GM18519 (cell line): ENCODE results near the gene SLC22A6.
"Not testable (repeated sequence)": the region's sequence is repeated elsewhere in the genome, so short reads cannot be mapped to it uniquely, and the experiment has no call there.

Experiments used
- ATAC-seq: cut with Tn5 transposase; IDR thresholded peaks from one replicate; pipeline ENCODE4 v1.9.1; 2021; ENCODE audit warnings: mild to moderate bottlenecking, moderate library complexity; ENCODE audit not compliant: unreplicated experiment, low FRiP score

Gene SLC22A6

GRCh38 chr11:62994775-62995174 is 10.0 kb upstream of the SLC22A6 start:
- no peak for ATAC-seq

- no peak for ATAC-seq
These were observed 3.5 kb upstream of the SLC22A6 start for GRCh38 chr11:62988276-62988675.

- ATAC-seq, result no peak
These were observed 429 bp upstream of the SLC22A6 start for GRCh38 chr11:62985041-62985750.

- ATAC-seq, result no peak
These were observed 1.1 kb downstream of the SLC22A6 start for GRCh38 chr11:62983536-62984199.

- ATAC-seq, result no peak
These were observed 3.0 kb downstream of the SLC22A6 start for GRCh38 chr11:62981743-62982142.

GRCh38 chr11:62980133-62980760 is 4.5 kb downstream of the SLC22A6 start:
- no peak for ATAC-seq

DNA sequence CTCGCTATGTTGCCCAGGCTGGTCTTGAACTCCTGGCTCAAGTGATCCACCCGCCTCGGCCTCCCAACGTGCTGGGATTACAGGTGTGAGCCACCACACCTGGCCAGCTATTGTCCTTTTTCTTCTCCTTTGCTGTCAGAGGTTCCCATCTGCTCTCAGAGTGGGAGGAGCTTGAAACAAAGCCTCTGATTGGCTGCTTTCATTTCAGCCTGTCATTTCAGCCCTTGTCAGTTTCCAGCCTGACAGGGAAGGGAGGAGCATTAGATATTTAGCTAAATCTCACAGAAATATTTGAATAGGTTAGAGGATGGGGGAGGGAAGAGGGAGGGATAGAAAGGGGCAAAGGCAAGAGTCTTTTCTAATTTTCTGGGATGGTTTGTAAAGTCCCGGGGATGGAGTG is 8.7 kb downstream of the SLC22A6 start:
- no peak for ATAC-seq

- no peak for ATAC-seq
These were observed 9.8 kb downstream of the SLC22A6 start for GRCh38 chr11:62974848-62975522.

GRCh38 chr11:62965574-62965973 is 19.2 kb downstream of the SLC22A6 start:
- ATAC-seq, result no peak

- no peak for ATAC-seq
These were observed 22.4 kb downstream of the SLC22A6 start for GRCh38 chr11:62962391-62962790.

DNA sequence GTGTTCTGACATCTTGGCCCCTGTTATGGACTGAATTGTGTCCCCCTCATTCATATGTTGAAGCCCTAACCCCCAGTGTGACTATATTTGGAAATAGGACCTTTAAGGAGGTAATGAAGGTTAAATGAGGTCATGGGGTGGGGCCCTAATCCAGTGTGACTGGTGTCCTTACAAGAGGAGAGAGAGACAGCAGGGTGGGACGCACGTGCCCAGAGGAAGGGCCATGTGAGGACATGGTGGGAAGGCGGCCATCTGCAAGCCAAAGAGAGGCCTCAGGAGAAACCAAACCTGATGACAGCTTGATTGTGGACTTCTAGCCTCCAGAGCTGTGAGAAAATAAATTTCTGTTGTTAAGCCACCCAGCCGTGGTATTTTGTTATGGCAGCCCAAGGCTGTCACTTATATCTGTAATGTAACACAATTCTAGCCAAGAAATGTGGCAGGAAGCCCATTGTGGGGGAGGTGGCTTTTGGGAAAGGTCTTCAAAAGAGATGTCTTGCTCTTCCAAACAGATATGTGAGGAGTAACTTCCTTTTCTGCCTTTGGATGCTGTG is 23.7 kb downstream of the SLC22A6 start:
- ATAC-seq, result no peak

GRCh38 chr11:62959422-62959980 is 25.3 kb downstream of the SLC22A6 start:
- ATAC-seq, result no peak

DNA sequence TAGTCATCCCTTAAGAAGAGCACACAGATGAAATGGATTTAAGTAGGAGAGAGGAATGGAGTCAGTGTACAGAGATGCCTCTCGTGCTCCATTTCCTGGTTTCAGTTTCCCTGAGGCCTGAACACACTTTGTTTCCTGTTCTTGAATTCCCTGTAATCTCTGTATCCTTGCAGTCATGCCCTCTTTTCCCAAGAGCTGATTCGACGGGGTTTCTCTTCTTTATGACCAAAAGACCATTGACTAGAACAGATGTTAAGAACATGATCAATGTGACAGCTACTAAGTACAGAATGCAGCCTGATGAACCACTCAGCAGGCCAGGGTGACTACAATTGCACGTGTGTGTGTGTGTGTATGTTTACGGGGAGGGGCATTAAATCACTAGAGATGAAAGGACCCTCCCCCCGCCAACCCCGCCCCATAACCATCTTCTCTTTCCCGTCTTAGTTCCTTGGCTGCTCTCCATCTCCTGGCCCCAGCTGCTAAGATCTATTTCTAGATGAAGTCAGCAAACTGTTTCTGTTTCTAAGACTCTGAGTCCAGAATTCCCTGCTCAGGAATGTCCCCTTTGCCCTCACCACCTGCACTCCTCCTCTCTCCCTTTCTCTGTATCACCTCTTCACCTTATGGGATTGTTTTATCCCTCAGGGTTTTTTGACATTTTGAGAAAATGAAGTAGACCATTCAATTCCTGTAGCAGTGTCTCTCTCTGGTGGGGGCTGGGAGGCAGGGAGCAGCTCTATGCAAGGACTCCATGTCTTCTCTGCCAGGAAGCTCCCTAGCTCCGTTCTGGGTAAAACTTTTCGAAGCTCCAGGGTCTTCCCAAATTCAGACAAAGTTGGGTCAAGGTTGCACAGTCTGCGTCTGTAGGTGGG is 26.0 kb downstream of the SLC22A6 start:
- ATAC-seq, result no peak

DNA sequence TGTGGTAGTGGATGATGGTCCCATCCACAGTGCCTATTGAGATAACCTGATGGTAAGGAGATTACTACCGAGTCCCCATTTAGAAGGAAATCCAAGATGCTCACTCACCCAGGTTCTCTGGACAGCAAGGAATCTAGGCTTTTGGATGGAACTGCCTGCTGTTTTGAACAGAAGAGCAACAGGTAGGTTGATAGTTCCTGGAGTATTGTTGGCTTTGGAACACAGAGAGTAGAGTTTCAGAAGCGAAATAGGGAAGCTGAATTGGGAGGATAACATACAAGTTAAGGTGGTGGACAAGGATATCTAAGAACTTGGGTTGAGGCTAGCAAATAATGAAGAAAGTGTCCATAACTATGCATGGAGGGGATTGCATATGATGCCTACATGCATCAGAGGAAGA is 27.6 kb downstream of the SLC22A6 start:
- no peak for ATAC-seq

GRCh38 chr11:62954478-62954877 is 30.3 kb downstream of the SLC22A6 start:
- no peak for ATAC-seq

GRCh38 chr11:62953811-62954210 is 31.0 kb downstream of the SLC22A6 start:
- no peak for ATAC-seq

- no peak for ATAC-seq
These were observed 35.9 kb downstream of the SLC22A6 start for GRCh38 chr11:62948765-62949320.

- ATAC-seq, result not testable (repeated sequence)
These were observed 39.2 kb downstream of the SLC22A6 start for GRCh38 chr11:62945538-62945937.

- not testable (repeated sequence) for ATAC-seq
These were observed 47.2 kb downstream of the SLC22A6 start for GRCh38 chr11:62937528-62937927.

GRCh38 chr11:62934496-62934785 is 50.3 kb downstream of the SLC22A6 start:
- no peak for ATAC-seq
